ENCODE results near the gene HRCT1. TPM values are rescaled to one million over a fixed set of nuclear protein-coding genes. Genes with fewer than 3 reads are reported as not detected.

The HRCT1 gene
- total and polyA plus RNA-seq, 2 donors (not counting 3 experiments of a cell fraction or from before 2014, with no cell fraction given), result 1.2 to 7.0 TPM

DNA sequence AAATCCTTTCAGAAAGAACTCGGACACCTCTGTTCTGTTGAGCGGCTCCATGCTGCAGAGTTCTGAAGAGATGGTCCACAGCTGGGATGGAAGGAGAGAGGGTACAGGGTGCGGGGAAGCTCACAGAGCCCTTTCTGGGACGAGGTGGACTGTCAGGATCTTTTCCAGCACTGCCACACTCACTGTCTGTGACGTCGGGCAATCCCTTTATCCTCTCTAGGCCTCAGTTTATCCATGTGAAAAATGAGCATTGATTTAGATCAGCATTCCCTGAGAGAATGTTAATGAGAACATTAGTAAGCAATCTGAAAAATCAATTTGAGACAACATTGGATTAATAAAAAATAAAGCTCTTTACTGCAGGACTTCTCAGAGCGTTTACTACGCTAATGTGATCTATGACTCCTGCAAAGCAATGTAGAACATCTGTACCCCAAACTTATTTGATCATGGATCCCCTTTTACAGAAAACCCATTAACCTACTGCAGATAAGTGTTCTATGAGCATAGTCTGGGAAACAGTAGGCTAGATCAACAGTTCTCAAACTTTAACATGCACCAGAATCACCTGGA lies 35.6 kb upstream of the HRCT1 start, which contains the start of gene OR13J1:
Gene OR13J1 (minus strand): TSS at position 51 of the 573 bp plus-strand sequence. CDS start 0 bp downstream, at position 51.
- Histone ChIP-seq H3K9me3 (replicated peaks; ENCODE audit: control insufficient read depth, insufficient read depth, low read length) (no peaks in the 10 kb centered on the region), H3K9ac (replicated peaks; ENCODE audit: extremely low read depth, insufficient read depth, low read length) (no peak within 1 kb of the TSS), H3K4me2 (ENCODE audit: insufficient read depth, low read length) (no peak within 1 kb of the TSS), H3K27ac (ENCODE audit: insufficient read depth, low read depth, low read length) (no peak within 1 kb of the TSS), H2AFZ (ENCODE audit: low read depth, low read length) (no peak within 1 kb of the TSS), H3K36me3 (ENCODE audit: control insufficient read depth in 2 of 2, extremely low read depth in 1 of 2, insufficient read depth in 2 of 2, low read length in 2 of 2) (no peaks in the 10 kb centered on the region), H3K9me1 (replicated peaks; ENCODE audit: control insufficient read depth, extremely low read depth, insufficient read depth, low read length) (no peaks in the 10 kb centered on the region), H3K4me1 (ENCODE audit: control insufficient read depth, extremely low read depth, insufficient read depth, low read length) (no peaks in the 10 kb centered on the region), H3K27me3 (ENCODE audit: control insufficient read depth in 2 of 2, insufficient read depth in 2 of 2, low read length in 2 of 2) (peaks cover under 1 to 3% of the 10 kb centered on the region in 2 experiments), H4K20me1 (replicated peaks; ENCODE audit: control insufficient read depth, extremely low read depth, insufficient read depth, low read length) (no peaks in the 10 kb centered on the region), H3K79me2 (ENCODE audit: control insufficient read depth, insufficient read depth, low read length) (no peaks in the 10 kb centered on the region), H3K4me3 (replicated peaks in 1 of 3; ENCODE audit: insufficient read depth in 1 of 3, low read depth in 1 of 3, low read length in 3 of 3) (no peak within 1 kb of the TSS)
- intact Hi-C loops (cut with micrococcal nuclease), result no loop called here
- BruUV-seq (replicated peaks), result no TSS peak
- FAIRE-seq, result no peak
- ChIA-PET CTCF (interaction anchor here (1.0 to 3.0 kb wide), 3 partner anchors 10 to 80 kb away, joined by 3 to 13 read pairs (median 5); no protein-coding TSS in a partner anchor), POLR2A (no interaction called here)
- dilution Hi-C loops (cut with MboI; ENCODE audit: extremely low pct_ligation_motif_present, low sequenced_read_pairs), result no loop called here
- DNase-seq (ENCODE audit: low read depth, low spot score), result no peak
- TF ChIP-seq FOS (IDR thresholded peaks at IDR 0.05; ENCODE audit: borderline replicate concordance, insufficient read depth, low read length), result no peak
- TF ChIP-seq POLR2AphosphoS5 (IDR thresholded peaks at IDR 0.05; ENCODE audit: insufficient read depth, low read depth, low read length), result no peak
- TF ChIP-seq JUN (IDR thresholded peaks at IDR 0.05; ENCODE audit: borderline replicate concordance, insufficient read depth, insufficient read length, low read depth), result no peak
- TF ChIP-seq EZH2 (IDR thresholded peaks at IDR 0.05; ENCODE audit: borderline replicate concordance, low read depth, low read length, severe bottlenecking), result no peak
- no peak for TF ChIP-seq GATA2 (IDR thresholded peaks at IDR 0.05; ENCODE audit: insufficient read depth, insufficient read length, low read depth, low read length)
- TF ChIP-seq POLR2A (IDR thresholded peaks at IDR 0.05; ENCODE audit: low read depth, low read length), result no peak
- TF ChIP-seq MAX (IDR thresholded peaks at IDR 0.05; ENCODE audit: insufficient read depth, insufficient read length), result no peak
- TF ChIP-seq MYC (IDR thresholded peaks at IDR 0.05; ENCODE audit: low read depth, low read length), result no peak
- no peak for TF ChIP-seq CTCF (IDR thresholded peaks at IDR 0.05; ENCODE audit: extremely low read depth in 1 of 2, insufficient read depth in 1 of 2, low read depth in 1 of 2, low read length in 2 of 2)
